IPS DF 19.7 (cell line): Measurements from ENCODE around the gene SRGAP3.
"Not testable (repeated sequence)": the region's sequence is repeated elsewhere in the genome, so short reads cannot be mapped to it uniquely, and the experiment has no call there.

Experiments
- DNase-seq: peaks from one replicate; pipeline ENCODE4 v3.0.0-alpha.2; 2013; ENCODE audit warnings: low read depth, low spot score

Gene SRGAP3

DNA sequence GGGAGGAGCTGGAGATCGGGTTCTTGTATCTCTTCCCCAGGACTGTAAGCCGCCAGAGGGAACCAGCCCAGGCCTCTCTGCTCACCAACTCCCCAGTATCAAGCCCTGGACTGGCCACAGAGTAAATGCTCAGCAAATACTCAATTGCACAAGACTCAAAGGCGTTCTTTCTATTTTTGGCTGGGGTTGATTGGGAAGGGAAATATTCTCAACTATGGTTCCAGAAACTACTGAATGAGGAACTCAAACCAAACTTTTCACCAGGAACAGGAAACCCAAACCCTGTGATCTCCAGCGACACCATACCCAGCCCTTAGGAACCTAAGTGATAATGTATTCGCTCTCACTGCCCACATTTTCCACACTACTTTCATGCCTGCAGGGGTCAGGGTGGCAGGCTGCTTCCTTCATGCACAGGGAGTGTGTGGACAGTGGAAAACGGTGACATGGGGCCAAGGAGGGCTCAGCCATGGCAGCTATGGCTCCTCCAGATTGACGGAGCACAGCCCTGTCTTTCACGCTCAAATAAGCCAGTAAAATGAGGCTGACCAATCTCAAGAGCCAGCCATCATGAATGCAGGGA lies 161.5 kb downstream of the SRGAP3 start:
- DNase-seq = no peak

DNA sequence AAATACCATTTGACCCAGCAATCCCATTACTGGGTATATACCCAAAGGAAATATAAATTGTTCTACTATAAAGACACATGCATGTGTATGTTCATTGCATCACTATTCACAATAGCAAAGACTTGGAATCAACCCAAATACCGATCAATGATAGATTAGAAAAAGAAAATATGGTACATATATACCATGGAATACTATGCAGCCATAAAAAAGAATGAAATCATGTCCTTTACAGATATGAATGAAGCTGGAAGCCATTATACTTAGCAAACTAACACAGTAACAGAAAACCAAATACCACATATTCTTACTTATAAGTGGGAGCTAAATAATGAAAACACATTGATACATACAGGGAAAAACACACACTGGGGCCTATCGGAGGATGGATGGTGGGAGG lies 164.0 kb downstream of the SRGAP3 start:
- not testable (repeated sequence) for DNase-seq

- no peak for DNase-seq
Measured at GRCh38 chr3:9081184-9081818, 168.1 kb downstream of the SRGAP3 start.

GRCh38 chr3:9080163-9080562 lies 169.3 kb downstream of the SRGAP3 start:
- no peak for DNase-seq

GRCh38 chr3:9079676-9080075 lies 169.8 kb downstream of the SRGAP3 start:
- DNase-seq = no peak

DNA sequence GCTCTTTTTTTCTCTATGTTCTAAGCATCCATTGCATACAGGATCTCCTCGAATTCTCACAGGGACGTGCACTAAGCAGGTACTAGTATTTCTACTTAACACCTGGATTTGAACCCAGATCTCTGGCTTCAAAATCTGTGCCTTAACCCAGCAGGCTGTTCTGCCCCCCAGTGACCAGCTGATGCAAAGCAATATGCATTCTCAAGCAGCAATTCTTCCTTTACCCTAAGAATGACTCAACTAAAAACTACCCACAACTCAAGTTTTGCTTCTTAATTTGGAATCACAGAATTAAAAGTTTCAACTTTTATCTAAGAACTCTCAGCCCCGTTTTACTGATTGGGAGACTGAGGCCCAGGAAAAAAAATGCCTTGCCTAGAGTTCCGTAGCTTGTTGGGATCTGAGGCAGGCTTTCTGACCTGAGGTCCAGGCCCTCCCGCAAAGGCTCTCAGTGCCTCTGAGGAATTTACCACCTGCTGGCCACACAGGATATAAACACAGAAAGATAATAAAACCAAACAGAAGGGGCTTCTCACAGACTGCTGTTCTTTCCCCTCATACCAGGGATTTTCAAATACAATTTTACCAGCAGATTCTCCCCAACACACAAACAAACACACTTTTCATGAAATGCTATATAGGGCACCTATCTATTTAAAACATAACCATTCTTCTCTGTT lies 170.7 kb downstream of the SRGAP3 start:
- DNase-seq = no peak

DNA sequence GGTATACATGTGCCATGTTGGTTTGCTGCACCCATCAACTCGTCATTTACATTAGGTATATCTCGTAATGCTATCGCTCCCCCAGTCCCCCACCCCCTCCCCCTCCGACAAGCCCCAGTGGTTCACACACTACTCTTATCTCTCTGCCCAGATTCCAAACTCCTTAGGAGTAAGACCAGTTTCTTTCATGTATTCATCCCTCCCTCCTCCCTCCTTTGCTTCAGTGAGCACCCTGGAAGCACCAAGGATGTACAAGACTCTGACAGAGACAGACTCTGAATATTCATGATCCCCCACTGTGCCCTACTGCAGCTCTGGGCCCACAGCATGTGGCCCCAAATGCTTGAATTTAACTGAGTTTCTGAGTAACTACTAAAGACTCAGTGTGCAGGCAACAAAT lies 172.4 kb downstream of the SRGAP3 start:
- no peak for DNase-seq

DNA sequence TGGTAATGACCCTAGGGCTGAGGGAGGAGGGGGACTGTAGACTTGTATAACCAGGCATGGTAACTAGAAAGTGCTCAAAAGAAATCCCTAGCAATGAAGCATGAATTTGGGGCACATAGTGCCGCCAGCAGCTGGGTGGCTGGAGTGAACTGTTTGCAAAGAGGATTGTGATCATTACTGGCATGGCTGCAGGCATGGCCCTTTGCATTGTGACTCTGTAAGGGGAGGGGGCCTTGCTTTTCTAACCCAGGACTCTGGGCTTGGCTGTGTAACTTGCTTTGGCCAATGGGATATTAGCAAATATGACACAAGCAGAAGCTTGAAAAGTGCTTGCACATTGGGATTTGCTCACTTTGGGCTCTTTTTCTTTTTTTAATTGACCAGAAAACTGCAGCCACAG lies 173.7 kb downstream of the SRGAP3 start:
- DNase-seq = no peak

DNA sequence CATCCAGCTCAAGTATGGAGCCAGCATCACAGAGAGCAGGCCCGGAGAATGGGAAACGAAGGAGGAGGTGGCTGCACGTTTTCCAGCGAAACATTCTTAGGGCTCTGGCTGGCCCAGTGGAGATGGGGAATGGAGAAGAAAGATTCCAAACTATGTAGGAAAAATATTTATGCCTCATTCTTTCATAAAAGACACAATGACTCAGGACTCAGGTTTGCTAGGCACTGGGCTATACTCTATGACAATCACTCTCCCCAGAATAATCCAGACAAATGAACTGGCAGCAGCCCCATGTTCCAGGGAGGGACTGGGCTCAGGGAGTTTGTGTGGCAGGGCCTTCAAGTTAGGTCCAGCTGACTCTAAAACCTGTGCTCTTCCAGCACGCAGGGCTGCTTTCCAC lies 175.4 kb downstream of the SRGAP3 start:
- no peak for DNase-seq

DNA sequence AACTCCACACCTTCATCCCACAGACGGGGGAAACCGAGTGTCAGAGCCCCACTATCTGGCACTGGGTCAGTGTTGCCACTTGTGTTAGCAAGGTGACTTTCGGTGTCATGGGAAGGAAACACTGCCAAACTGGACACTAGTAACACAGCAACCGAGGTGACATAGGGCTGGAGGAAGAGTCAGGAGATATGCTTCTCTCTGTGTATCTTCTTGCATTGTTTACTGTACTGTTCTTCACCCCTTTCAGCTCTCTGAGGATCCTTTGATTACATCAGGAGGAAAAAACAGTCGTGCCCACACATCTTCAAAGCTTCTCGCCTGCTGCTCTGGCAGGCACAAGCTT lies 176.8 kb downstream of the SRGAP3 start:
- DNase-seq = no peak

GRCh38 chr3:9071936-9072666 lies 177.3 kb downstream of the SRGAP3 start:
- no peak for DNase-seq

DNA sequence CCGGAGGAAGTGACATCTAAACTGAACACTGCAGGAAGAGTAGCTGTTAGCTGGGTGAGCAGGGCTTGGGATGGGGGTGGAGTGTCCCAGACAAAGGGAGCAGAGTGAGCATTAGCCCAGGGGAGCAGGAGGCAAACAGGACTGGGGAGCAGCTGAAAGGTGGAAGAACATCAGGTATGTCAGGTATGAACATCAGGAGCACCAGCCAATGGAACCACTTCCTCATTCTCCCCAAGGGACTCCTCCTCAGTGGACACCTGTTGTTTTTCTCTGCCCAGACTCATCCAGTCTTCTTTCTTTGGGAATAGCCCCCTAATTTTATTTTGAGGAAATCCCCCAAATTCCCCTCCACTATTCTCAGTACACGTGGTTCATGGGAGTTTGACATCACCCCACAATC lies 178.5 kb downstream of the SRGAP3 start:
- no peak for DNase-seq

DNA sequence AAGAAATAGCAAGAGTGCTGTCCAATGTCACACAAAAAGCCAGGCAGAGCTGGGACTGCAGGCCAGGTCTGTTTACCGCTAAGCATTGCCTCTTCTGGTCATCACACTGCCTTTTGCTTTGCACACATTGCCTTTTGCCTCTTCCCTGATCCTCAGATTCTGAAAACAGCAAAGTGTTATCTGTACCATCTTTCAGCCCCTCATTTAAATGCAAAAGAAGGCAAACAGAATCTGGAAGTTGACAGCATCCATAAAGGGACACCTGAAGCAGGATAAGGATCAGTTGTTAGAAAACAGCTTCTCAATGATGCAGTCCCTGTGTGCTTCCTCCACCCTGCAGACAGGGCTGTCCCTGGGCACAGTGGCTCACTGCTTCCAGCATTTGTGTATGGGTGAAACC lies 179.5 kb downstream of the SRGAP3 start:
- no peak for DNase-seq

DNA sequence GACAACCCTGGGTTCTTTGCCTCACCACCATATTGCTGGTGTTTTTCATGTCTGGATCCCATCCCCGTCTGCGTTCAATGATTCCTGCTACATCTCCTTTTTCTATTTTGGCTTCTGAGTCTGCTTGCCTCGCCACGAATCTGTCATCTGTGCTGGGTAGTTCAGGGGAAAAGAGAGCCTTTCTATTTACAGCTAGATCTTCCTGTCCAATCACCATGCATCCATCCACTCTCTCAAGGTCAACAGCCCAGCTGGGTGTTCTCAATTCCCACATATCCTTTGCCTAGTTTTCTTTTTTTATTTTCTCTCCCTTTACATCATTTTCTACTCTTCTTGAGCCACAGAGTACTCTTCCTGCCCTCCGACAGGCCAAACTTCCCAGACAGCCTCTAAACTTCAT lies 181.4 kb downstream of the SRGAP3 start:
- no peak for DNase-seq

DNA sequence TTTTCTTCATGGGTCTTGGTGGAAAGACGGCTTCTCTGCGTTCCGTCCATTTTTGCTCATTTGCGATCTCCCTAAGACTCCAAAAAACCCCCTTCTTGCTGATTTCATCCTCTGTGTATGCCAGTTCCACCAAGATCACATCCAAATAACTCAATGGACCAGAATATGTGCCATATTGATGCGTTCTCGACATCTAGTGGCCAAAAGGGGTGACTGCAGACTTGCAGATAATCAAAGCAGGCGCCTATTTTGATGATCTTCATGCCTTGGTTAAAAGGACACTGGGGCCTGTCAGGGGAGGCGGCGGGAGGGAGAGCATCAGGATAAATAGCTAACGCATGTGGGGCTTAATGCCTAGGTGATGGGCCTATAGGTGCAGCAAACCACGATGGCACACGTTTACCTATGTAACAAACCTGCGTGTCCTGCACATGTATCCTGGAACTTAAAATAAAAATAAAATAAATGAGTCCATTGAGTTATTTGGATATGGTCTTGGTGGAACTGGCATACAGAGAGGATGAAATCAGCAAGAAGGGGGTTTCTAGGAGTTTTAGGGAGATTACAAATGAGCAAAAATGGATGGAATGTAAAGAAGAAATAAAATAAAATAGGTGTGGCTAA lies 182.0 kb downstream of the SRGAP3 start:
- DNase-seq = peak; percentile 30

DNA sequence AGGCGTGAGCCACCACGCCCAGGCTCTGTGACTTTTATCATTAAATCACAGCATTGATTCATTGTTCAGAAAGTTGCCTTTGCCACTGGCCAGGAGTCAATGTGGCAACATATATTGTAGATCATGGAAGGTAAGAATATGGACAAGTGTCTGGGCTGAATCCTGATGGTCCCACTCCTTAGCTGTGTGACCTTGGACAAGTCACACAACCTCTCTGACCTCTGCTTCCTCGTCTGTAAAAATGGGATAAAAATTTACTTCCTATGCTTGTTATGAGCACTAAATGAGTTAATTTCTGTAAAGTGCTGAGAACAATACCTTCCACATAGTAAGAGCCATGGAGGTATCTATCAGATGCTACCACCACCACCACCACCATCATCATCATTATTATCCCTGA lies 182.7 kb downstream of the SRGAP3 start:
- DNase-seq = no peak

GRCh38 chr3:9066141-9066540 lies 183.3 kb downstream of the SRGAP3 start:
- DNase-seq = no peak

DNA sequence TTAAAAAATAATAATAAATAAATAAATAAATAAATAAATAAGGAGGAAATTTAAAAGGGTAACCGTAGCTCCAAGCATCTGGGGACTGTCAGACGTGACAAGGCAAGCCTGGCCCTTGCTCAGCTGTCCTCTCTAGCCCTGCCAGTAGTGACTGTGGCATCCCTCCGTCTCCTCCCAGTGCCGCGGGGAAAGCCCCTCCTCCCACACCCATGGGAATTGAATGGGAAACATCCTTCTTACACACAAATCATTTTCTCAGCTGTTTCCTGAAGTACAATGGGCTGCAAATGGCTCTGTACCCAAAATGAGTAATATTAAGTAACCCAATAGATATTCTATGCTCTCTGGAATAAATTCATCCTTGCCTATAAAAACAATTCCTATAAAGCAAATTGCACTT lies 184.6 kb downstream of the SRGAP3 start:
- DNase-seq = no peak

- no peak for DNase-seq
Measured at GRCh38 chr3:9064251-9064650, 185.2 kb downstream of the SRGAP3 start.

DNA sequence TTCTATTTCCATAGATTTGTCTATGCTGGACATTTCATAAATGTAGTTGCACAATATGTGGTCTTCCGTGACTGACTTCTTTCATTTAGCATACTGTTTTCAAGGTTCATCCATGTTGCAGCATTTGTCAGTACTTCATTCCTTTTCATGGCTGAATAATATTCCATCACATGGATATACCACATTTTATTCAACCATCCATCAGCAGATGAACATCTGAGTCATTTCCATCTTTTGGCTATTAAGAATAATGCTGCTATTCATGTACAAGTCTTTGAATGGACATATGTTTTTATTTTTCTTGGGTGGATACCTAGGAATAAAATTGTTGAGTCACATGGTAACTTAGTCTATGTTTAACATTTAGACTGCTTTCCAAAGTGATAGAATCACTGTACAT lies 186.9 kb downstream of the SRGAP3 start:
- DNase-seq = no peak

DNA sequence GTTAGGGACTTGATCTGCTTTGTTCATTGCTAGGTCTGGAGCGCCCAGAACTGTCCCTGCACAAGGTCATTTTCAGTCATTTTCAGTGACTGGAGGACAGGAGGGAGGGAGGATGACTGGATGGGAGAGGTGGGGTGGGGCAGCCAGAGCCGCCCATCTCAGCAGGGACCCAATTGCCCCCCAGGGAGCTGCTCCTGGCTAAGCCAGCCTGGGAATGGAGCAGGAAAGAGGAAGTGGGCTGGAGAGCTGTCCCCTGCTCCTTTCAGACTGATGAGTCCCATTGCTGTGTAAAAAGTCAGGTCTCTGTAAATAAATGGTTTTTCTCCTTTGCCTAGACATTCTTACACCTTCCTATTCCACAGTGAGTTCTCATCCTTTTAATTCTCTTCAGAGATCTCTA lies 187.8 kb downstream of the SRGAP3 start:
- no peak for DNase-seq
